OCI-LY7 (cell line): ENCODE measurements around the gene GIMAP6. TPM values are rescaled to one million over a fixed set of nuclear protein-coding genes. Genes with fewer than 3 reads are reported as not detected.

Source experiments
- BruUV-seq: library from RNA; stranded (reverse); fragments of 400-500 nt; replicated peaks from 2 replicates; lab custom pipeline; 2021; lab: Mats Ljungman, UMichigan
- CTCF ChIA-PET: fragments of 300-600 bp; sonication (Branson Sonifier 250); formaldehyde crosslinking; loops from one replicate; lab custom pipeline; 2022; ENCODE audit warnings: antibody characterized with exemption; ENCODE audit not compliant: unreplicated experiment; lab: Charles Lee
- POLR2A ChIA-PET: fragments of 300-600 bp; sonication (Branson Sonifier 250); formaldehyde crosslinking; loops from one replicate; lab custom pipeline; 2022; ENCODE audit warnings: antibody characterized with exemption; lab: Charles Lee
- DNase-seq: peaks from one replicate; pipeline ENCODE4 v3.0.0-alpha.2; 2015; ENCODE audit warnings: low spot score
- H2AFZ ChIP-seq: fragments of 200-600 bp; sonication (generic), shearing (Covaris generic); 2 replicates; pipeline ENCODE4 v1.6.1; 2014; ENCODE audit warnings: mild to moderate bottlenecking, antibody characterized with exemption, low read length, moderate library complexity
- H3K27ac ChIP-seq: fragments of 200-600 bp; sonication (generic); 2 replicates; pipeline ENCODE4 v1.5.1; 2014; ENCODE audit warnings: mixed run types, low read depth, mild to moderate bottlenecking, moderate library complexity, low read length, inconsistent platforms; ENCODE audit not compliant: poor library complexity, severe bottlenecking
- H3K36me3 ChIP-seq: fragments of 200-600 bp; sonication (generic); 2 replicates; pipeline ENCODE4 v1.6.1; 2014; ENCODE audit warnings: mild to moderate bottlenecking, antibody characterized with exemption, low read length, moderate library complexity, mixed read lengths; ENCODE audit not compliant: insufficient read depth
- H3K4me1 ChIP-seq: fragments of 200-600 bp; sonication (generic); 2 replicates; pipeline ENCODE4 v1.5.1; 2014; ENCODE audit warnings: mild to moderate bottlenecking, low read length; ENCODE audit not compliant: insufficient read depth, poor library complexity, severe bottlenecking
- H3K4me2 ChIP-seq: fragments of 200-600 bp; sonication (generic); 2 replicates; pipeline ENCODE4 v1.6.1; 2014; ENCODE audit warnings: mild to moderate bottlenecking, low read length
- H3K4me3 ChIP-seq: fragments of 200-600 bp; sonication (generic); 2 replicates; pipeline ENCODE4 v1.5.1; 2014; ENCODE audit warnings: mild to moderate bottlenecking, low read depth, low read length; ENCODE audit not compliant: poor library complexity, severe bottlenecking
- H3K79me2 ChIP-seq: fragments of 200-600 bp; sonication (generic); 2 replicates; pipeline ENCODE4 v1.6.1; 2016; ENCODE audit warnings: low read depth, mild to moderate bottlenecking, low read length, moderate library complexity, mixed read lengths; ENCODE audit not compliant: insufficient read depth
- H3K9me2 ChIP-seq: fragments of 200-600 bp; sonication (generic); 2 replicates; pipeline ENCODE4 v1.6.1; 2016; ENCODE audit warnings: mild to moderate bottlenecking, low read length, mixed read lengths; ENCODE audit not compliant: insufficient read depth
- H3K9me3 ChIP-seq: fragments of 200-600 bp; sonication (generic); 2 replicates; pipeline ENCODE4 v1.6.1; 2014; ENCODE audit warnings: mild to moderate bottlenecking, mixed run types, low read length, mixed read lengths
- H4K20me1 ChIP-seq: fragments of 200-600 bp; sonication (generic); 2 replicates; pipeline ENCODE4 v1.6.1; 2014; ENCODE audit warnings: mild to moderate bottlenecking, antibody characterized with exemption, low read length, moderate library complexity, mixed read lengths; ENCODE audit not compliant: insufficient read depth
- CTCF ChIP-seq: fragments of 200-600 bp; sonication (generic); conservative IDR thresholded peaks from 2 replicates; pipeline ENCODE4 v1.5.1; 2014; ENCODE audit warnings: mild to moderate bottlenecking, antibody characterized with exemption, low read length, moderate library complexity, mixed read lengths
- EZH2phosphoT487 ChIP-seq: fragments of 200-600 bp; sonication (generic); IDR thresholded peaks from 2 replicates; pipeline ENCODE4 v1.6.1; 2018; ENCODE audit warnings: low read depth, borderline replicate concordance, mild to moderate bottlenecking, mixed run types, antibody characterized with exemption, low read length, moderate library complexity, mixed read lengths
- intact Hi-C: fragments of 100-400 bp; cut with micrococcal nuclease; formaldehyde crosslinking; loops from one replicate; pipeline ENCODE4 v1.10.0; 2022; ENCODE audit not compliant: unreplicated experiment
- total RNA-seq, 2 experiments: library from RNA; depleted of rRNA in 1 of 2; stranded (reverse); fragments of >200 nt in 1 of 2; shearing (Covaris generic) in 1 of 2; gene quantifications; 2 replicates each; pipeline ENCODE4 v1.2.3, GENCODE V29; 2014 to 2022

The GIMAP6 gene
- total RNA-seq, 2 experiments from 2014 or later: not detected

GRCh38 chr7:150641854-150642253 lies 9.7 kb upstream of the GIMAP6 start:
- ChIA-PET CTCF (no interaction called here), POLR2A (no interaction called here)
- intact Hi-C loops: no loop called here
- Histone ChIP-seq H3K36me3 (no peaks in the 10 kb centered on the region), H3K4me2 (no peak overlapping the region), H3K79me2 (no peaks in the 10 kb centered on the region), H3K27ac (no peak overlapping the region), H3K9me2 (no peaks in the 10 kb centered on the region), H4K20me1 (no peaks in the 10 kb centered on the region), H3K4me1 (no peaks in the 10 kb centered on the region), H3K9me3 (no peaks in the 10 kb centered on the region), H3K4me3 (no peak overlapping the region), H2AFZ (no peak overlapping the region)
- TF ChIP-seq CTCF (no peak), EZH2phosphoT487 (no peak)
- no peak for DNase-seq
- no TSS peak for BruUV-seq

GRCh38 chr7:150633926-150634325 lies 1.7 kb upstream of the GIMAP6 start:
- TF ChIP-seq CTCF: no peak
- TF ChIP-seq EZH2phosphoT487: no peak
- Histone ChIP-seq H3K9me2 (no peaks in the 10 kb centered on the region), H3K4me1 (no peaks in the 10 kb centered on the region), H3K4me2 (no peak overlapping the region), H3K9me3 (no peaks in the 10 kb centered on the region), H3K27ac (no peak overlapping the region), H4K20me1 (no peaks in the 10 kb centered on the region), H3K79me2 (no peaks in the 10 kb centered on the region), H2AFZ (no peak overlapping the region), H3K36me3 (no peaks in the 10 kb centered on the region), H3K4me3 (no peak overlapping the region)
- ChIA-PET POLR2A (interaction anchor here (0.7 kb wide), 1 partner anchor 65 kb away, joined by 4 read pairs; no protein-coding TSS in a partner anchor), CTCF (no interaction called here)
- no peak for DNase-seq
- intact Hi-C loops: no loop called here
- BruUV-seq: no TSS peak

GRCh38 chr7:150631084-150631826 lies 930 bp downstream of the GIMAP6 start:
- no peaks in the 10 kb centered on the region for H3K9me3 ChIP-seq

More at GRCh38 chr7:150631084-150631826, 930 bp downstream of the GIMAP6 start:
- Histone ChIP-seq H3K4me2 (no peak overlapping the region), H3K9me2 (no peaks in the 10 kb centered on the region), H4K20me1 (no peaks in the 10 kb centered on the region), H3K79me2 (no peaks in the 10 kb centered on the region), H2AFZ (no peak overlapping the region), H3K27ac (no peak overlapping the region), H3K4me3 (no peak overlapping the region), H3K4me1 (no peaks in the 10 kb centered on the region), H3K36me3 (no peaks in the 10 kb centered on the region)
- DNase-seq: no peak
- no TSS peak for BruUV-seq
- intact Hi-C loops: no loop called here
- ChIA-PET CTCF (no interaction called here), POLR2A (no interaction called here)
- TF ChIP-seq CTCF (no peak), EZH2phosphoT487 (no peak)
